Smooth muscle cell (in vitro differentiated cells): ENCODE data around the gene KCNQ4. TPM values are rescaled to one million over a fixed set of nuclear protein-coding genes. Genes with fewer than 3 reads are reported as not detected.

Source experiments
- microRNA counts: library from miRNA; unstranded; fragments of <30 nt; microRNA quantifications from one replicate; lab custom pipeline; 2016
- microRNA-seq: library from miRNA; unstranded; fragments of <30 nt; microRNA quantifications from one replicate; pipeline ENCODE4, GENCODE V29; 2016; ENCODE audit warnings: borderline number of aligned reads
- polyA plus RNA-seq: library from polyadenylated mRNA; unstranded; fragments of >200 nt; fragmentation: Nextera tagmentation; extraction: Ambion mirVana; gene quantifications from 2 replicates; pipeline ENCODE4 v1.2.1, GENCODE V29; 2016
- small RNA-seq: library from RNA; depleted of rRNA; stranded (forward); fragments of <200 nt; gene quantifications from one replicate; pipeline ENCODE3, GENCODE V24; 2014
- total RNA-seq: library from RNA; depleted of rRNA; stranded (reverse); fragments of >200 nt; gene quantifications from 2 replicates; pipeline ENCODE4 v1.2.3, GENCODE V29; 2014

KCNQ4 gene
- total and polyA plus RNA-seq, 2 experiments from 2014 or later: 0.06 TPM; not detected in 1

MicroRNAs encoded within 50 kb of the gene (microRNA counts, 767-probe panel; counts per million panel counts)
- microRNA hsa-miR-30c-5p (lab: Ali Mortazavi, UCI) (2,201 counts per million, percentile 8 among the panel's probes with 10 or more counts), microRNA hsa-miR-30e-5p (lab: Ali Mortazavi, UCI) (183 counts per million)

Small RNA genes within 50 kb of the gene (microRNA-seq; reads per million reads assigned to microRNA genes)
- gene MIR30C1 (80.1 reads per million, percentile 52 among the genes with 10 or more reads in this experiment), gene MIR30E (4,281 reads per million, percentile 90 among the genes with 10 or more reads in this experiment)

Small RNA genes within 50 kb of the gene (small RNA-seq; reads per million reads assigned to genes)
- gene MIR30C1: 3.5 reads per million, percentile 55 among the genes with 10 or more reads in this experiment
- gene MIR30E: 199 reads per million, percentile 99 among the genes with 10 or more reads in this experiment
- gene RN7SL326P: not detected

Other genes starting within 250 kb of the KCNQ4 start
- gene RIMS3, start 118.1 kb upstream of the KCNQ4 start, total RNA-seq: 2.2 and 2.6 TPM in 2 replicates
- gene RIMS3, start 118.1 kb upstream of the KCNQ4 start, polyA plus RNA-seq: 0.33 and 2.0 TPM in 2 replicates
- 18.1 and 18.4 TPM in 2 replicates for gene NFYC, start 92.1 kb upstream of the KCNQ4 start, total RNA-seq
- gene NFYC, start 92.1 kb upstream of the KCNQ4 start, polyA plus RNA-seq: 28.6 and 35.3 TPM in 2 replicates
- 3.1 and 10.7 TPM in 2 replicates for gene CITED4, start 78.6 kb downstream of the KCNQ4 start, total RNA-seq
- 5.5 and 25.1 TPM in 2 replicates for gene CITED4, start 78.6 kb downstream of the KCNQ4 start, polyA plus RNA-seq
- 20.9 and 35.9 TPM in 2 replicates for gene CTPS1, start 195.9 kb downstream of the KCNQ4 start, total RNA-seq
- 24.4 and 35.5 TPM in 2 replicates for gene CTPS1, start 195.9 kb downstream of the KCNQ4 start, polyA plus RNA-seq
- gene SLFNL1, start 237.9 kb downstream of the KCNQ4 start, total RNA-seq: 0.22 and 0.58 TPM in 2 replicates
- 0.58 and 1.4 TPM in 2 replicates for gene SLFNL1, start 237.9 kb downstream of the KCNQ4 start, polyA plus RNA-seq